A549 (cell line): ENCODE results near the gene DLGAP1. TPM values are rescaled to one million over a fixed set of nuclear protein-coding genes. Genes with fewer than 3 reads are reported as not detected.

Experiments used
- ATAC-seq, 2 experiments: fragments of 200-7000 bp in 1 of 2; fragments of >200 bp in 1 of 2; cut with Nextera tagmentation in 1 of 2; cut with Tn5 transposase in 1 of 2; 3 replicates each; pipeline versions ENCODE4 v1.8.0 to v1.9.1; 2018 to 2020; ENCODE audit warnings: mild to moderate bottlenecking in 1 of 2, moderate library complexity in 1 of 2
- CTCF ChIA-PET: fragments of 300-600 bp; sonication (Branson Sonifier 250); formaldehyde crosslinking; extraction: SDS; loops from one replicate; lab custom pipeline; 2021; ENCODE audit warnings: antibody characterized with exemption, inconsistent platforms; lab: Yijun Ruan, JAX
- POLR2A ChIA-PET: fragments of 350-600 bp; formaldehyde crosslinking; extraction: SDS; loops from one replicate; lab custom pipeline; 2021; ENCODE audit warnings: antibody characterized with exemption, inconsistent platforms; lab: Yijun Ruan, JAX
- DNase-seq, 2 experiments: peaks; one replicate each; pipeline versions ENCODE4 v3.0.0 to v3.0.0-alpha.2; 2011 to 2016; ENCODE audit warnings: low read depth in 1 of 2, low spot score in 1 of 2
- FAIRE-seq: peaks from 2 replicates; lab custom pipeline; 2011; peaks lifted over from hg19 to GRCh38; lab: Jason Lieb, UNC
- H3K27ac ChIP-seq, 2 experiments: fragments of >200 bp; sonication (Bioruptor Twin); formaldehyde crosslinking; 3 replicates each; pipeline ENCODE4 v1.5.1; 2016 to 2017
- H3K4me1 ChIP-seq: fragments of >200 bp; sonication (Bioruptor Twin); formaldehyde crosslinking; 3 replicates; pipeline ENCODE4 v1.6.1; 2016
- H3K4me2 ChIP-seq: fragments of >200 bp; sonication (Bioruptor Twin); formaldehyde crosslinking; 3 replicates; pipeline ENCODE4 v1.6.1; 2016
- H3K4me3 ChIP-seq: fragments of >200 bp; sonication (Bioruptor Twin); formaldehyde crosslinking; 3 replicates; pipeline ENCODE4 v1.5.1; 2016
- H3K9me3 ChIP-seq: fragments of >200 bp; sonication (Bioruptor Twin); formaldehyde crosslinking; 3 replicates; pipeline ENCODE4 v1.6.1; 2016
- CBX8 ChIP-seq: fragments of 200-600 bp; sonication (generic); IDR thresholded peaks from 2 replicates; pipeline ENCODE4 v1.6.1; 2016
- CEBPB ChIP-seq, 2 experiments: fragments of >200 bp in 1 of 2; sonication (Bioruptor Twin) in 1 of 2; formaldehyde crosslinking in 1 of 2; IDR thresholded peaks; 2 replicates each; pipeline ENCODE4 v1.6.1; 2012 to 2016
- CHD2 ChIP-seq: fragments of 150-350 bp; IDR thresholded peaks from 2 replicates; pipeline ENCODE4 v1.6.1; 2014; ENCODE audit warnings: low read length; ENCODE audit not compliant: partially characterized antibody
- CHD4 ChIP-seq: fragments of 200-600 bp; sonication (generic); IDR thresholded peaks from 2 replicates; pipeline ENCODE4 v1.6.1; 2016; ENCODE audit warnings: antibody characterized with exemption, mild to moderate bottlenecking, borderline replicate concordance
- FOXS1 ChIP-seq: fragments of 250-450 bp; sonication (Bioruptor Pico); IDR thresholded peaks from 2 replicates; pipeline ENCODE4 v1.5.0; 2020; ENCODE audit warnings: mild to moderate bottlenecking, moderate library complexity
- HDAC2 ChIP-seq: fragments of 200-600 bp; sonication (generic); IDR thresholded peaks from 2 replicates; pipeline ENCODE4 v1.6.1; 2016
- HES2 ChIP-seq: fragments of >200 bp; sonication (Bioruptor Twin); formaldehyde crosslinking; IDR thresholded peaks from 2 replicates; pipeline ENCODE4 v1.6.1; 2016
- HEYL ChIP-seq: fragments of 250-450 bp; sonication (Bioruptor Pico); IDR thresholded peaks from 2 replicates; pipeline ENCODE4 v1.8.0; 2021; ENCODE audit warnings: mild to moderate bottlenecking, moderate library complexity
- KDM5A ChIP-seq: fragments of 200-600 bp; sonication (generic); IDR thresholded peaks from 2 replicates; pipeline ENCODE4 v1.6.1; 2016; ENCODE audit warnings: antibody characterized with exemption, mild to moderate bottlenecking
- PBX3 ChIP-seq: IDR thresholded peaks from 2 replicates; pipeline ENCODE4 v1.6.1; 2012
- PHF8 ChIP-seq: fragments of 200-600 bp; sonication (generic); IDR thresholded peaks from 2 replicates; pipeline ENCODE4 v1.6.1; 2016; ENCODE audit warnings: low read depth, mild to moderate bottlenecking, antibody characterized with exemption, moderate library complexity, borderline replicate concordance
- RAD21 ChIP-seq, 2 experiments: fragments of >200 bp in 1 of 2; sonication (Bioruptor Twin) in 1 of 2; formaldehyde crosslinking in 1 of 2; IDR thresholded peaks in 1 of 2; conservative IDR thresholded peaks in 1 of 2; 2 replicates in 1 of 2; 3 replicates in 1 of 2; pipeline ENCODE4 v1.6.1; 2012 to 2018; ENCODE audit warnings: inconsistent platforms in 1 of 2
- RFX5 ChIP-seq: fragments of 450-650 bp; IDR thresholded peaks from 2 replicates; pipeline ENCODE4 v1.7.1; 2014; ENCODE audit warnings: antibody characterized with exemption, mild to moderate bottlenecking, moderate library complexity
- RNF2 ChIP-seq: fragments of 200-600 bp; sonication (generic); IDR thresholded peaks from 2 replicates; pipeline ENCODE4 v1.6.1; 2016; ENCODE audit warnings: low read depth, mild to moderate bottlenecking, antibody characterized with exemption, moderate library complexity, borderline replicate concordance
- SMC3 ChIP-seq: fragments of >200 bp; sonication (Bioruptor Twin); formaldehyde crosslinking; IDR thresholded peaks from 3 replicates; pipeline ENCODE4 v1.6.1; 2018; ENCODE audit warnings: inconsistent platforms
- SREBF2 ChIP-seq: fragments of 450-650 bp; IDR thresholded peaks from 2 replicates; pipeline ENCODE4 v1.6.1; 2014; ENCODE audit warnings: mild to moderate bottlenecking, moderate library complexity
- ZC3H11A ChIP-seq: fragments of 450-650 bp; IDR thresholded peaks from 2 replicates; pipeline ENCODE4 v1.6.1; 2014; ENCODE audit warnings: antibody characterized with exemption, mild to moderate bottlenecking
- WGBS: methylation state at CpG from one replicate; pipeline ENCODE4 v1.1.6; 2017; ENCODE audit errors: missing lambda C conversion rate; 5-methylcytosine and 5-hydroxymethylcytosine counted together
- polyA plus RNA-seq, 4 experiments: library from polyadenylated mRNA; depleted of rRNA in 3 of 4; stranded (reverse); fragments of >200 nt; fragmentation: RNase III in 1 of 4; extraction: RNeasy Plus Mini Kit Qiagen cat#74134 plus additional on column Dnase treatment in 1 of 4; gene quantifications; 2 replicates in 3 of 4; 3 replicates in 1 of 4; pipeline ENCODE4 v1.2.3, GENCODE V29; 2011 to 2017
- TF ChIP-seq, protein P1 (sequence below): fragments of 250-450 bp; sonication (Bioruptor Pico); IDR thresholded peaks from 2 replicates; pipeline ENCODE4 v1.5.0; 2021; ENCODE audit warnings: mild to moderate bottlenecking, moderate library complexity, borderline replicate concordance
- TF ChIP-seq, protein P2 (sequence below): fragments of >200 bp; sonication (Bioruptor Twin); formaldehyde crosslinking; IDR thresholded peaks from 3 replicates; pipeline ENCODE4 v1.5.1; 2016
- TF ChIP-seq, protein P3 (sequence below): fragments of 250-450 bp; sonication (Bioruptor Pico); IDR thresholded peaks from 2 replicates; pipeline ENCODE4 v1.5.0; 2020; ENCODE audit warnings: low read depth, mild to moderate bottlenecking, moderate library complexity

DLGAP1 gene
- polyA plus RNA-seq, 2 of the 4 experiments (the other 2 are of a cell fraction): 0.04 to 0.12 TPM

- TF ChIP-seq, protein P1, sequence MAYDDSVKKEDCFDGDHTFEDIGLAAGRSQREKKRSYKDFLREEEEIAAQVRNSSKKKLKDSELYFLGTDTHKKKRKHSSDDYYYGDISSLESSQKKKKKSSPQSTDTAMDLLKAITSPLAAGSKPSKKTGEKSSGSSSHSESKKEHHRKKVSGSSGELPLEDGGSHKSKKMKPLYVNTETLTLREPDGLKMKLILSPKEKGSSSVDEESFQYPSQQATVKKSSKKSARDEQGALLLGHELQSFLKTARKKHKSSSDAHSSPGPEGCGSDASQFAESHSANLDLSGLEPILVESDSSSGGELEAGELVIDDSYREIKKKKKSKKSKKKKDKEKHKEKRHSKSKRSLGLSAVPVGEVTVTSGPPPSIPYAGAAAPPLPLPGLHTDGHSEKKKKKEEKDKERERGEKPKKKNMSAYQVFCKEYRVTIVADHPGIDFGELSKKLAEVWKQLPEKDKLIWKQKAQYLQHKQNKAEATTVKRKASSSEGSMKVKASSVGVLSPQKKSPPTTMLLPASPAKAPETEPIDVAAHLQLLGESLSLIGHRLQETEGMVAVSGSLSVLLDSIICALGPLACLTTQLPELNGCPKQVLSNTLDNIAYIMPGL (CRISPR knock-in tag): no peak
- TF ChIP-seq CEBPB (IDR thresholded peaks at IDR 0.05) (no peak), FOXS1 (no peak), HDAC2 (no peak), RNF2 (no peak)
- TF ChIP-seq, all 56 proteins: peak for 0
These were observed 583.4 kb downstream of the DLGAP1 start (continued) for GRCh38 chr18:3871687-3872086.

DNA sequence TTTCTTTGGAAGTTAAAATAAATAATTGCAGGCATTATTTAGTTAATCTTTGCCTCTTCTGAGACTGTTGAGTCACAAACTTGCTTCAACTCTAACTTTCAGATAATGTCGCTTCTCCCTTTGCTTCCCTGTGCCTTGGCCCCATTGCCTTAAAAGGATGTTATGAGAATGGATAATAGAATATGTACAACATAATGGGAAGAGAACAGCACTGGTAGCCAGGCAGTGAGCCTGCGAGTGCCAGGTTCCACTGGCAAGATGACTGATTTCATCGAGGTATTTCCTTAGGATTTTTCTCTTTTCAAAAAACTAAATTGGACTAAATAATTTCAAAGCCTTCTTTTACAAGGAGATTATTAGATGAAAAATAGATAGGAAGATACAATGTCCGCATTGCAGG is 584.2 kb downstream of the DLGAP1 start:
- DNase-seq (no peak), ATAC-seq (no peak), FAIRE-seq (no peak)
- H3K27ac ChIP-seq: peak overlapping the region; percentile 4 to 42; a peak in 2 of 6 replicates
- no peak overlapping the region for H3K4me2 ChIP-seq
- TF ChIP-seq, protein P2, sequence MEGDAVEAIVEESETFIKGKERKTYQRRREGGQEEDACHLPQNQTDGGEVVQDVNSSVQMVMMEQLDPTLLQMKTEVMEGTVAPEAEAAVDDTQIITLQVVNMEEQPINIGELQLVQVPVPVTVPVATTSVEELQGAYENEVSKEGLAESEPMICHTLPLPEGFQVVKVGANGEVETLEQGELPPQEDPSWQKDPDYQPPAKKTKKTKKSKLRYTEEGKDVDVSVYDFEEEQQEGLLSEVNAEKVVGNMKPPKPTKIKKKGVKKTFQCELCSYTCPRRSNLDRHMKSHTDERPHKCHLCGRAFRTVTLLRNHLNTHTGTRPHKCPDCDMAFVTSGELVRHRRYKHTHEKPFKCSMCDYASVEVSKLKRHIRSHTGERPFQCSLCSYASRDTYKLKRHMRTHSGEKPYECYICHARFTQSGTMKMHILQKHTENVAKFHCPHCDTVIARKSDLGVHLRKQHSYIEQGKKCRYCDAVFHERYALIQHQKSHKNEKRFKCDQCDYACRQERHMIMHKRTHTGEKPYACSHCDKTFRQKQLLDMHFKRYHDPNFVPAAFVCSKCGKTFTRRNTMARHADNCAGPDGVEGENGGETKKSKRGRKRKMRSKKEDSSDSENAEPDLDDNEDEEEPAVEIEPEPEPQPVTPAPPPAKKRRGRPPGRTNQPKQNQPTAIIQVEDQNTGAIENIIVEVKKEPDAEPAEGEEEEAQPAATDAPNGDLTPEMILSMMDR: no peak
- TF ChIP-seq PHF8 (no peak), RFX5 (no peak), SREBF2 (no peak), CHD2 (no peak), PBX3 (no peak), CHD4 (no peak), RAD21 (conservative IDR thresholded peaks at IDR 0.05 in 1 of 2, IDR thresholded peaks at IDR 0.05 in 1 of 2) (no peak)
- TF ChIP-seq, protein P3, sequence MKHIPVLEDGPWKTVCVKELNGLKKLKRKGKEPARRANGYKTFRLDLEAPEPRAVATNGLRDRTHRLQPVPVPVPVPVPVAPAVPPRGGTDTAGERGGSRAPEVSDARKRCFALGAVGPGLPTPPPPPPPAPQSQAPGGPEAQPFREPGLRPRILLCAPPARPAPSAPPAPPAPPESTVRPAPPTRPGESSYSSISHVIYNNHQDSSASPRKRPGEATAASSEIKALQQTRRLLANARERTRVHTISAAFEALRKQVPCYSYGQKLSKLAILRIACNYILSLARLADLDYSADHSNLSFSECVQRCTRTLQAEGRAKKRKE (CRISPR knock-in tag): no peak
- H3K9me3 ChIP-seq: no peaks in the 10 kb centered on the region
- H3K4me1 ChIP-seq: peaks cover 17% of the 10 kb centered on the region; the same call in 2 of the 3 replicates
- 88% methylated on average over 4 of the region's 4 CpGs for WGBS
- no peak overlapping the region for H3K4me3 ChIP-seq
- ChIA-PET CTCF (interaction anchor here (0.9 to 3.1 kb wide), 14 partner anchors 11 to 496 kb away, joined by 3 to 35 read pairs (median 4); no protein-coding TSS in a partner anchor), POLR2A (no interaction called here)

DNA sequence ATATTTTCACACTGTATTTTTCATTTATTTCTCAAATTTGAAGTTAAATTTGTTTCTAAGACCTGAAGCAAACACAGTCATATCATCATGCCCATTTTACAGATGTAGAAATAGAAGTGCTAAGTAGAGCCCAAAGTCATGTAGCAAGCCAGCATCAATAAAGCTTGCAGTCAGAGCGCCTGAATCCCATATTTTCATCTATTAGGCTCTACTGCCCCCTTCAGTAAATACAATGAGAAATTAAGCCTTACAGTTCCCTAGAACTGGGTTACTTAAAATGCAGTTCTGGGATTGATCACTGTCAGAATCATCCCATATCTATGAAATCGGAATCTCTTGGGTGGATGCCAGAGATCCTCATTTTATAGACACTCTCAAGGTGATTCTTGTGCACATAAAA is 585.3 kb downstream of the DLGAP1 start:
- TF ChIP-seq HEYL (CRISPR knock-in tag) (no peak), HES2 (no peak), RAD21 (conservative IDR thresholded peaks at IDR 0.05 in 1 of 2, IDR thresholded peaks at IDR 0.05 in 1 of 2) (peak; percentile 78 to 80), KDM5A (no peak), SMC3 (peak; percentile 78), ZC3H11A (no peak), CBX8 (no peak)
- TF ChIP-seq, protein P1 (CRISPR knock-in tag): no peak
- TF ChIP-seq, protein P2: peak; percentile 52
- Histone ChIP-seq H3K27ac (peak overlapping the region; percentile 11 to 76; a peak in 3 of 6 replicates), H3K4me1 (peaks cover 11% of the 10 kb centered on the region; the same call in 2 of the 3 replicates), H3K4me2 (no peak overlapping the region), H3K4me3 (no peak overlapping the region), H3K9me3 (no peaks in the 10 kb centered on the region)
- 3% methylated on average over 2 of the region's 2 CpGs for WGBS
- peak; percentile 63 for FAIRE-seq
- ATAC-seq: peak; percentile 71 to 82; a peak in 4 of 6 replicates
- ChIA-PET POLR2A (interaction anchor here (0.8 to 1.2 kb wide), 3 partner anchors 99 to 266 kb away, joined by 3 read pairs; no protein-coding TSS in a partner anchor), CTCF (interaction anchor here (0.6 to 3.1 kb wide), 48 partner anchors 8 to 620 kb away, joined by 3 to 35 read pairs (median 4); no protein-coding TSS in a partner anchor)
- peak; percentile 19 to 77 for DNase-seq
